ENCODE data around the gene SOCS7.

SOCS7 gene

DNA sequence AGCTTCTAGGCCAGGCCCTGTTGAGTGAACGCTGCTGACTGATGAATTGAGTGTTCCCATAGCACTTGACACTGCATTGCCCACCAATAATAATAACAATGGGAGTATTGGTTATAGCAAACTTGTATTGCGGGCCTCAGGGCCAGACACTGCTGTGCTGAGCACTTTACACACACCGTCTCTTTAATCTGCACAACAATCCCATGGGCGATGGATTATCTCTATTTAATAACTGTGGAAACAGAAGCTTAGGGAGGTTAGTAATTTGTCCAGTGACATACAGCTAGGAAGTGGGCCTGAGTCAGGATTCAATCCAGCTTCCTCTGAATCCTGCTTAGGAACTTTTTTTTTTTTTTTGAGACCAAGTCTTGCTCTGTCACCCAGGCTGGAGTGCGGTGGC, 87.8 kb downstream of the SOCS7 start:
- Histone ChIP-seq H3K9me3 (replicated peaks; ENCODE audit: insufficient read depth, low read length) (no peaks in the 10 kb centered on the region), H2AFZ (ENCODE audit: low read length) (no peak overlapping the region), H3K9me2 (replicated peaks; ENCODE audit: insufficient read depth, low read length) (no peaks in the 10 kb centered on the region), H4K20me1 (ENCODE audit: insufficient read depth, low read length) (no peaks in the 10 kb centered on the region), H3K4me3 (ENCODE audit: low read length) (no peak overlapping the region), H3K9ac (ENCODE audit: low read length) (no peak overlapping the region), H3K79me2 (ENCODE audit: low read length) (peaks cover 91% of the 10 kb centered on the region), H3K27me3 (replicated peaks; ENCODE audit: insufficient read depth, low read length) (no peaks in the 10 kb centered on the region), H3F3A (ENCODE audit: insufficient read depth, low read length) (peaks cover 16% of the 10 kb centered on the region), H3K4me1 (ENCODE audit: low read length) (peaks cover 34% of the 10 kb centered on the region), H3K36me3 (replicated peaks; ENCODE audit: insufficient read depth, low read length) (no peaks in the 10 kb centered on the region), H3K27ac (ENCODE audit: low read length) (no peak overlapping the region), H3K4me2 (ENCODE audit: low read depth, low read length) (no peak overlapping the region)
- no peak for TF ChIP-seq EZH2phosphoT487 (IDR thresholded peaks at IDR 0.05; ENCODE audit: low read length)
- DNase-seq, result no peak

DNA sequence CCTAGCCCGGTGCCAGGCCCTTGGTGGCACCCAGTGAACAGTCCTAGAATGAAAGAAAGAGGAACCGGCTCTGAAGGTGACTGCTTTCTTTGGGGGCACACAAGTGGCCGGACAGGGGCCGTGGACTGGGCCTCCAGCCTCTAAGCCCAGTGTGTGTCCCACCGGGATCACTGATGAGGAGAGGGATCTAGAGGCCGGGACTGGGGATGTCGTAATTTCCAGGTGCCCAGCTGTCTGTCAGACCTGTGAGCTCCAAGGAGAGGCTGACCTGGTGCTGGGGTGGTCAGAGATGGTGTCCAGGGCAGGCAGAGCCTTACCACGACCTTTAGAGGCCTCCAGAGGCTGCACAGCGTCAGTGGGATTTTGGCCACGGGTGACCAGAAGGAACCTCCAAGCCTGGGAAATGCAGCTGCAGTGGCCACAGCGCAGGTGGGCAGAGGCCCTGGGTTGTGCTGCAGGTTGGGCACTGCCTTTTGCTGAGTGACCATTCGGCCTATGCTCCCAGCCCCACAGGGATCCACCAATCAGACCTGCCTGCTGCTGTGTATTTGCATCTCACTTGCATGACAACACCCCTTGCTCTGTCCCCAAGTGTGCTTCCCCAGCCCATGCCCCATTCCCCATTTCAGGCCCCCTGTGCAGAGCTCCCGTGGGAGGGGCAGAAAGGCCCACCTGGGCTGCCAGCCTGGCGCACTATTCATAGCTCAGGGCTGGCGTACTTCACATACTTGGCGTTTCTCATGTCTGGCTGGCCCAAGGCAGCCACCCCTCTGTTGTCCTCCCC, 89.2 kb downstream of the SOCS7 start:
- Histone ChIP-seq H3K27me3 (replicated peaks; ENCODE audit: insufficient read depth, low read length) (no peaks in the 10 kb centered on the region), H3F3A (ENCODE audit: insufficient read depth, low read length) (peaks cover 16% of the 10 kb centered on the region), H3K4me1 (ENCODE audit: low read length) (peaks cover 36% of the 10 kb centered on the region), H3K79me2 (ENCODE audit: low read length) (peaks cover 90% of the 10 kb centered on the region), H4K20me1 (ENCODE audit: insufficient read depth, low read length) (no peaks in the 10 kb centered on the region), H3K4me2 (ENCODE audit: low read depth, low read length) (no peak overlapping the region), H2AFZ (ENCODE audit: low read length) (no peak overlapping the region), H3K36me3 (replicated peaks; ENCODE audit: insufficient read depth, low read length) (no peaks in the 10 kb centered on the region), H3K4me3 (ENCODE audit: low read length) (no peak overlapping the region), H3K9me2 (replicated peaks; ENCODE audit: insufficient read depth, low read length) (no peaks in the 10 kb centered on the region), H3K9ac (ENCODE audit: low read length) (no peak overlapping the region), H3K9me3 (replicated peaks; ENCODE audit: insufficient read depth, low read length) (no peaks in the 10 kb centered on the region), H3K27ac (ENCODE audit: low read length) (no peak overlapping the region)
- no peak for DNase-seq
- no peak for TF ChIP-seq EZH2 (optimal IDR thresholded peaks at IDR 0.05; ENCODE audit: low read depth, low read length)
- no peak for TF ChIP-seq EZH2phosphoT487 (IDR thresholded peaks at IDR 0.05; ENCODE audit: low read length)
- TF ChIP-seq, protein P1, sequence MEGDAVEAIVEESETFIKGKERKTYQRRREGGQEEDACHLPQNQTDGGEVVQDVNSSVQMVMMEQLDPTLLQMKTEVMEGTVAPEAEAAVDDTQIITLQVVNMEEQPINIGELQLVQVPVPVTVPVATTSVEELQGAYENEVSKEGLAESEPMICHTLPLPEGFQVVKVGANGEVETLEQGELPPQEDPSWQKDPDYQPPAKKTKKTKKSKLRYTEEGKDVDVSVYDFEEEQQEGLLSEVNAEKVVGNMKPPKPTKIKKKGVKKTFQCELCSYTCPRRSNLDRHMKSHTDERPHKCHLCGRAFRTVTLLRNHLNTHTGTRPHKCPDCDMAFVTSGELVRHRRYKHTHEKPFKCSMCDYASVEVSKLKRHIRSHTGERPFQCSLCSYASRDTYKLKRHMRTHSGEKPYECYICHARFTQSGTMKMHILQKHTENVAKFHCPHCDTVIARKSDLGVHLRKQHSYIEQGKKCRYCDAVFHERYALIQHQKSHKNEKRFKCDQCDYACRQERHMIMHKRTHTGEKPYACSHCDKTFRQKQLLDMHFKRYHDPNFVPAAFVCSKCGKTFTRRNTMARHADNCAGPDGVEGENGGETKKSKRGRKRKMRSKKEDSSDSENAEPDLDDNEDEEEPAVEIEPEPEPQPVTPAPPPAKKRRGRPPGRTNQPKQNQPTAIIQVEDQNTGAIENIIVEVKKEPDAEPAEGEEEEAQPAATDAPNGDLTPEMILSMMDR (IDR thresholded peaks at IDR 0.05; ENCODE audit: low read length), result no peak

DNA sequence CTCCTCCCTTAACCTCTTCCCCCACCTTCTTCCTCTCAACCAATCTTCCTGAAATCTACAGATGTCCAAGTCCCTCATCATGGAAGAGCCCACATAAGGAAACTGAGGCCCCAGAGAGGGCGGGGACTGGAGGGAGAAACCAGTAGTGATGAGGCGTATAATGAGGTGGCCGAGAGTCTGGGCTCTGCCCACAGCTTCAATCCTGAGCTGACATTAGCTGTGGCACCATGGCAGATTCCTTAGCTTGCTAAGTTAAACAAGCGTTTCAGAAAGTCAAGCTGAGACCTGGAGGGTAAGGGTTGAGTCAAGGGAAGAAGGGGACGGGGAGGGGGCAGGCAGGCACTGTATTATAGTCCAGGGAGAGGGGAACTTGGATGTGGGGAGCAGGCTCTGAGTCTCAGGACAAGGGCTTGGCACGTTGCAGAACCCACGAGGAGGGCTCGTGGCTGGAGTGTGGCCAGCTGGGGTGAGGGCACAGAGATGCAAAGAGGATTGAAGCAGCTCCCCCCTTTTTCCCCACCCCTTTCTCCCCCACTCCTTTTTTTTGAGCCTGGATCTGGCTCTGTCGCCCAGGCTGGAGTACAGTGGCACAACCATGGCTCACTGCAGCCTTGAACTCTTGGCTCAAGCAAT, 89.9 kb downstream of the SOCS7 start:
- Histone ChIP-seq H3F3A (ENCODE audit: insufficient read depth, low read length) (peaks cover 16% of the 10 kb centered on the region), H3K27ac (ENCODE audit: low read length) (no peak overlapping the region), H3K9ac (ENCODE audit: low read length) (no peak overlapping the region), H3K27me3 (replicated peaks; ENCODE audit: insufficient read depth, low read length) (no peaks in the 10 kb centered on the region), H3K9me3 (replicated peaks; ENCODE audit: insufficient read depth, low read length) (no peaks in the 10 kb centered on the region), H3K4me1 (ENCODE audit: low read length) (peaks cover 36% of the 10 kb centered on the region), H2AFZ (ENCODE audit: low read length) (no peak overlapping the region), H3K4me3 (ENCODE audit: low read length) (no peak overlapping the region), H4K20me1 (ENCODE audit: insufficient read depth, low read length) (no peaks in the 10 kb centered on the region), H3K4me2 (ENCODE audit: low read depth, low read length) (no peak overlapping the region), H3K9me2 (replicated peaks; ENCODE audit: insufficient read depth, low read length) (no peaks in the 10 kb centered on the region), H3K79me2 (ENCODE audit: low read length) (peaks cover 90% of the 10 kb centered on the region), H3K36me3 (replicated peaks; ENCODE audit: insufficient read depth, low read length) (no peaks in the 10 kb centered on the region)
- no peak for DNase-seq
- TF ChIP-seq EZH2phosphoT487 (IDR thresholded peaks at IDR 0.05; ENCODE audit: low read length), result no peak
- TF ChIP-seq, protein P1 (IDR thresholded peaks at IDR 0.05; ENCODE audit: low read length), result no peak
- no peak for TF ChIP-seq EZH2 (optimal IDR thresholded peaks at IDR 0.05; ENCODE audit: low read depth, low read length)

DNA sequence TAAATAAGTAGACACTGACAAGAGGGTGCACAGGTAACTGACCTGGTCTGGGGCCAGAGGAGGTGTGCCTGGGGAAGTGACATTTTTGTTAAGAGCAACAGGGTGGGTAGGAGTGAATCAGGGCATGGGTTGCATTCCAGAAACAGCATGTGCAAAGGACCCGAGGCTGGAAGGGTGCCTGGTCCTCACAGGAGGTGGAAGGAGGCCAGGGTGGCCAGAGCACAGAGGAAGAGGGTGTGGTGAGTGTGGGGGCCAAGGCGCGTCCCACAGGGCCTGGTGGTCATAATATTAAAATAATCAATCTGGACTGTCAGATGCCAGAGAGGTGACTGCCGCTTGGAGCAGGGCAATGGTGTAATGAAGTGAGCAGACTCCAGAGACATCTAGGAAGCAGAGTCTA, 90.9 kb downstream of the SOCS7 start:
- Histone ChIP-seq H3K9me3 (replicated peaks; ENCODE audit: insufficient read depth, low read length) (no peaks in the 10 kb centered on the region), H3K4me1 (ENCODE audit: low read length) (peaks cover 36% of the 10 kb centered on the region), H3K9me2 (replicated peaks; ENCODE audit: insufficient read depth, low read length) (no peaks in the 10 kb centered on the region), H2AFZ (ENCODE audit: low read length) (no peak overlapping the region), H3K9ac (ENCODE audit: low read length) (peak overlapping the region; percentile 31; the same call in 1 of the 2 replicates), H3K4me3 (ENCODE audit: low read length) (no peak overlapping the region), H3K79me2 (ENCODE audit: low read length) (peaks cover 88% of the 10 kb centered on the region), H3K4me2 (ENCODE audit: low read depth, low read length) (peak overlapping the region; percentile 57; the same call in 1 of the 2 replicates), H4K20me1 (ENCODE audit: insufficient read depth, low read length) (no peaks in the 10 kb centered on the region), H3K36me3 (replicated peaks; ENCODE audit: insufficient read depth, low read length) (no peaks in the 10 kb centered on the region), H3K27me3 (replicated peaks; ENCODE audit: insufficient read depth, low read length) (no peaks in the 10 kb centered on the region), H3F3A (ENCODE audit: insufficient read depth, low read length) (peaks cover 16% of the 10 kb centered on the region), H3K27ac (ENCODE audit: low read length) (peak overlapping the region; percentile 78)
- TF ChIP-seq EZH2 (optimal IDR thresholded peaks at IDR 0.05; ENCODE audit: low read depth, low read length), result no peak
- TF ChIP-seq, protein P1 (IDR thresholded peaks at IDR 0.05; ENCODE audit: low read length), result no peak
- no peak for TF ChIP-seq EZH2phosphoT487 (IDR thresholded peaks at IDR 0.05; ENCODE audit: low read length)
- no peak for DNase-seq
